ENCODE measurements around the gene ACACB.

The ACACB gene

GRCh38 chr12:109287811-109288469 lies 171.6 kb downstream of the ACACB start:
- Histone ChIP-seq H3K9me3 (ENCODE audit: insufficient read depth, low read depth, low read length) (no peaks in the 10 kb centered on the region), H3K36me3 (ENCODE audit: insufficient read depth, low read depth, low read length) (no peaks in the 10 kb centered on the region), H3K4me3 (ENCODE audit: low read length) (peak overlapping the region; percentile 41), H3K27me3 (ENCODE audit: insufficient read depth, low read length) (peaks cover 3% of the 10 kb centered on the region; the same call in 1 of the 2 replicates), H3K4me1 (ENCODE audit: insufficient read depth, low read length) (no peaks in the 10 kb centered on the region; the same call in 1 of the 2 replicates), H3K9ac (ENCODE audit: low read depth, low read length) (no peak overlapping the region), H3K27ac (ENCODE audit: low read length) (no peak overlapping the region)

- H3K27ac ChIP-seq (ENCODE audit: low read length): no peak overlapping the region
- H3K4me3 ChIP-seq (ENCODE audit: low read length): peak overlapping the region; percentile 41
- peaks cover 3% of the 10 kb centered on the region; the same call in 1 of the 2 replicates for H3K27me3 ChIP-seq (ENCODE audit: insufficient read depth, low read length)
- no peaks in the 10 kb centered on the region for H3K36me3 ChIP-seq (ENCODE audit: insufficient read depth, low read depth, low read length)
- H3K9ac ChIP-seq (ENCODE audit: low read depth, low read length): no peak overlapping the region
- H3K4me1 ChIP-seq (ENCODE audit: insufficient read depth, low read length): no peaks in the 10 kb centered on the region; the same call in 1 of the 2 replicates
- H3K9me3 ChIP-seq (ENCODE audit: insufficient read depth, low read depth, low read length): no peaks in the 10 kb centered on the region
These were observed 172.2 kb downstream of the ACACB start for GRCh38 chr12:109288571-109288970.

- Histone ChIP-seq H3K27ac (ENCODE audit: low read length) (no peak overlapping the region), H3K4me3 (ENCODE audit: low read length) (no peak overlapping the region), H3K27me3 (ENCODE audit: insufficient read depth, low read length) (peaks cover 3% of the 10 kb centered on the region; the same call in 1 of the 2 replicates), H3K9me3 (ENCODE audit: insufficient read depth, low read depth, low read length) (no peaks in the 10 kb centered on the region), H3K36me3 (ENCODE audit: insufficient read depth, low read depth, low read length) (no peaks in the 10 kb centered on the region), H3K9ac (ENCODE audit: low read depth, low read length) (no peak overlapping the region), H3K4me1 (ENCODE audit: insufficient read depth, low read length) (no peaks in the 10 kb centered on the region; the same call in 1 of the 2 replicates)
These were observed 172.6 kb downstream of the ACACB start for GRCh38 chr12:109289004-109289403.

GRCh38 chr12:109289551-109289950 lies 173.2 kb downstream of the ACACB start:
- no peaks in the 10 kb centered on the region for H3K9me3 ChIP-seq (ENCODE audit: insufficient read depth, low read depth, low read length)
- H3K27me3 ChIP-seq (ENCODE audit: insufficient read depth, low read length): peaks cover 3% of the 10 kb centered on the region; the same call in 1 of the 2 replicates
- no peak overlapping the region for H3K4me3 ChIP-seq (ENCODE audit: low read length)
- H3K9ac ChIP-seq (ENCODE audit: low read depth, low read length): no peak overlapping the region
- no peaks in the 10 kb centered on the region for H3K36me3 ChIP-seq (ENCODE audit: insufficient read depth, low read depth, low read length)
- H3K27ac ChIP-seq (ENCODE audit: low read length): no peak overlapping the region
- no peaks in the 10 kb centered on the region; the same call in 1 of the 2 replicates for H3K4me1 ChIP-seq (ENCODE audit: insufficient read depth, low read length)

- Histone ChIP-seq H3K27me3 (ENCODE audit: insufficient read depth, low read length) (peaks cover 3% of the 10 kb centered on the region; the same call in 1 of the 2 replicates), H3K27ac (ENCODE audit: low read length) (no peak overlapping the region), H3K4me3 (ENCODE audit: low read length) (no peak overlapping the region), H3K9me3 (ENCODE audit: insufficient read depth, low read depth, low read length) (no peaks in the 10 kb centered on the region), H3K36me3 (ENCODE audit: insufficient read depth, low read depth, low read length) (no peaks in the 10 kb centered on the region), H3K9ac (ENCODE audit: low read depth, low read length) (no peak overlapping the region), H3K4me1 (ENCODE audit: insufficient read depth, low read length) (no peaks in the 10 kb centered on the region; the same call in 1 of the 2 replicates)
These were observed 173.7 kb downstream of the ACACB start for GRCh38 chr12:109290061-109290460.

GRCh38 chr12:109291117-109291516 lies 174.7 kb downstream of the ACACB start:
- peak overlapping the region; percentile 57; the same call in 1 of the 2 replicates for H3K4me3 ChIP-seq (ENCODE audit: low read length)
- H3K4me1 ChIP-seq (ENCODE audit: insufficient read depth, low read length): no peaks in the 10 kb centered on the region; the same call in 1 of the 2 replicates
- no peak overlapping the region for H3K27ac ChIP-seq (ENCODE audit: low read length)
- H3K9ac ChIP-seq (ENCODE audit: low read depth, low read length): peak overlapping the region; percentile 61; the same call in 1 of the 2 replicates
- H3K27me3 ChIP-seq (ENCODE audit: insufficient read depth, low read length): peaks cover 3% of the 10 kb centered on the region; the same call in 1 of the 2 replicates
- no peaks in the 10 kb centered on the region for H3K9me3 ChIP-seq (ENCODE audit: insufficient read depth, low read depth, low read length)
- no peaks in the 10 kb centered on the region for H3K36me3 ChIP-seq (ENCODE audit: insufficient read depth, low read depth, low read length)

- Histone ChIP-seq H3K27me3 (ENCODE audit: insufficient read depth, low read length) (peaks cover 3% of the 10 kb centered on the region; the same call in 1 of the 2 replicates), H3K36me3 (ENCODE audit: insufficient read depth, low read depth, low read length) (no peaks in the 10 kb centered on the region), H3K4me1 (ENCODE audit: insufficient read depth, low read length) (no peaks in the 10 kb centered on the region; the same call in 1 of the 2 replicates), H3K9me3 (ENCODE audit: insufficient read depth, low read depth, low read length) (no peaks in the 10 kb centered on the region), H3K9ac (ENCODE audit: low read depth, low read length) (peak overlapping the region; percentile 61; the same call in 1 of the 2 replicates), H3K4me3 (ENCODE audit: low read length) (peak overlapping the region; percentile 57; the same call in 1 of the 2 replicates), H3K27ac (ENCODE audit: low read length) (no peak overlapping the region)
These were observed 175.3 kb downstream of the ACACB start for GRCh38 chr12:109291521-109292341.

- no peak overlapping the region for H3K27ac ChIP-seq (ENCODE audit: low read length)
- H3K9me3 ChIP-seq (ENCODE audit: insufficient read depth, low read depth, low read length): no peaks in the 10 kb centered on the region
- no peaks in the 10 kb centered on the region; the same call in 1 of the 2 replicates for H3K4me1 ChIP-seq (ENCODE audit: insufficient read depth, low read length)
- peaks cover 3% of the 10 kb centered on the region; the same call in 1 of the 2 replicates for H3K27me3 ChIP-seq (ENCODE audit: insufficient read depth, low read length)
- H3K4me3 ChIP-seq (ENCODE audit: low read length): peak overlapping the region; percentile 57; the same call in 1 of the 2 replicates
- no peak overlapping the region; the same call in 1 of the 2 replicates for H3K9ac ChIP-seq (ENCODE audit: low read depth, low read length)
- no peaks in the 10 kb centered on the region for H3K36me3 ChIP-seq (ENCODE audit: insufficient read depth, low read depth, low read length)
These were observed 175.9 kb downstream of the ACACB start for GRCh38 chr12:109292342-109292711.

- H3K36me3 ChIP-seq (ENCODE audit: insufficient read depth, low read depth, low read length): no peaks in the 10 kb centered on the region
- no peaks in the 10 kb centered on the region for H3K9me3 ChIP-seq (ENCODE audit: insufficient read depth, low read depth, low read length)
- no peak overlapping the region for H3K4me3 ChIP-seq (ENCODE audit: low read length)
- H3K9ac ChIP-seq (ENCODE audit: low read depth, low read length): no peak overlapping the region
- H3K27me3 ChIP-seq (ENCODE audit: insufficient read depth, low read length): peaks cover 3% of the 10 kb centered on the region; the same call in 1 of the 2 replicates
- no peak overlapping the region for H3K27ac ChIP-seq (ENCODE audit: low read length)
- H3K4me1 ChIP-seq (ENCODE audit: insufficient read depth, low read length): no peaks in the 10 kb centered on the region; the same call in 1 of the 2 replicates
These were observed 176.7 kb downstream of the ACACB start for GRCh38 chr12:109293106-109293505.

GRCh38 chr12:109294286-109294796 lies 178.0 kb downstream of the ACACB start:
- Histone ChIP-seq H3K4me1 (ENCODE audit: insufficient read depth, low read length) (no peaks in the 10 kb centered on the region; the same call in 1 of the 2 replicates), H3K4me3 (ENCODE audit: low read length) (no peak overlapping the region), H3K9me3 (ENCODE audit: insufficient read depth, low read depth, low read length) (no peaks in the 10 kb centered on the region), H3K9ac (ENCODE audit: low read depth, low read length) (no peak overlapping the region), H3K36me3 (ENCODE audit: insufficient read depth, low read depth, low read length) (no peaks in the 10 kb centered on the region), H3K27me3 (ENCODE audit: insufficient read depth, low read length) (peaks cover 3% of the 10 kb centered on the region; the same call in 1 of the 2 replicates), H3K27ac (ENCODE audit: low read length) (no peak overlapping the region)

GRCh38 chr12:109295764-109296425 lies 179.5 kb downstream of the ACACB start:
- H3K4me3 ChIP-seq (ENCODE audit: low read length): no peak overlapping the region
- no peak overlapping the region for H3K27ac ChIP-seq (ENCODE audit: low read length)
- H3K36me3 ChIP-seq (ENCODE audit: insufficient read depth, low read depth, low read length): no peaks in the 10 kb centered on the region
- no peaks in the 10 kb centered on the region; the same call in 1 of the 2 replicates for H3K4me1 ChIP-seq (ENCODE audit: insufficient read depth, low read length)
- H3K27me3 ChIP-seq (ENCODE audit: insufficient read depth, low read length): no peaks in the 10 kb centered on the region
- H3K9ac ChIP-seq (ENCODE audit: low read depth, low read length): no peak overlapping the region
- H3K9me3 ChIP-seq (ENCODE audit: insufficient read depth, low read depth, low read length): no peaks in the 10 kb centered on the region

All from iPS-20b (cell line).